BJ (cell line): ENCODE measurements around the gene KIAA0232. TPM values are rescaled to one million over a fixed set of nuclear protein-coding genes. Genes with fewer than 3 reads are reported as not detected.

ENCODE experiments used
- CTCF ChIA-PET: fragments of 350-600 bp; formaldehyde crosslinking; extraction: SDS; loops from one replicate; lab custom pipeline; 2021; ENCODE audit warnings: antibody characterized with exemption, inconsistent platforms; lab: Yijun Ruan, JAX
- POLR2A ChIA-PET: fragments of 300-600 bp; sonication (Branson Sonifier 250); formaldehyde crosslinking; extraction: SDS; loops from one replicate; lab custom pipeline; 2021; ENCODE audit warnings: antibody characterized with exemption; lab: Charles Lee
- DNase-seq: peaks from one replicate; pipeline ENCODE4 v3.0.0-alpha.2; 2011; ENCODE audit warnings: low read depth
- H3K27me3 ChIP-seq: 2 replicates; pipeline ENCODE4 v1.6.0; 2011; ENCODE audit warnings: low read length; ENCODE audit not compliant: control insufficient read depth, insufficient read depth
- H3K36me3 ChIP-seq: 2 replicates; pipeline ENCODE4 v1.5.1; 2011; ENCODE audit warnings: low read length; ENCODE audit not compliant: control insufficient read depth, insufficient read depth
- H3K4me3 ChIP-seq: 2 replicates; pipeline ENCODE4 v1.5.1; 2011; ENCODE audit warnings: low read depth, mild to moderate bottlenecking, control low read depth, low read length
- CTCF ChIP-seq: IDR thresholded peaks from 2 replicates; pipeline ENCODE4 v1.5.1; 2011; ENCODE audit warnings: low read depth, mild to moderate bottlenecking, control low read depth, inconsistent platforms, low read length, moderate library complexity; ENCODE audit not compliant: insufficient read depth
- polyA plus RNA-seq: library from polyadenylated mRNA; depleted of rRNA; stranded (reverse); fragments of >200 nt; gene quantifications from 2 replicates; pipeline ENCODE4 v1.2.3, GENCODE V29; 2011

Gene KIAA0232
- polyA plus RNA-seq, 1 experiment: 11.0 TPM

- no peak overlapping the region for H3K4me3 ChIP-seq
- no peak for DNase-seq
- TF ChIP-seq CTCF: no peak
- POLR2A ChIA-PET: no interaction called here
- H3K27me3 ChIP-seq: peaks cover 18% of the 10 kb centered on the region
- CTCF ChIA-PET: no interaction called here
- no peaks in the 10 kb centered on the region for H3K36me3 ChIP-seq
Measured at GRCh38 chr4:6763330-6763851, 19.1 kb upstream of the KIAA0232 start.

- ChIA-PET POLR2A (no interaction called here), CTCF (no interaction called here)
- DNase-seq: no peak
- Histone ChIP-seq H3K4me3 (no peak overlapping the region), H3K27me3 (peaks cover 20% of the 10 kb centered on the region), H3K36me3 (no peaks in the 10 kb centered on the region)
- TF ChIP-seq CTCF: no peak
Measured at GRCh38 chr4:6764976-6765620, 17.4 kb upstream of the KIAA0232 start.

GRCh38 chr4:6765703-6766102 lies 16.8 kb upstream of the KIAA0232 start:
- Histone ChIP-seq H3K4me3 (no peak overlapping the region), H3K36me3 (no peaks in the 10 kb centered on the region), H3K27me3 (peaks cover 20% of the 10 kb centered on the region)
- no peak for DNase-seq
- ChIA-PET CTCF (no interaction called here), POLR2A (no interaction called here)
- no peak for TF ChIP-seq CTCF

GRCh38 chr4:6767386-6767747 lies 15.2 kb upstream of the KIAA0232 start:
- Histone ChIP-seq H3K36me3 (no peaks in the 10 kb centered on the region), H3K27me3 (peaks cover 21% of the 10 kb centered on the region), H3K4me3 (no peak overlapping the region)
- CTCF ChIA-PET: interaction anchor here (1.0 kb wide), 1 partner anchor 107 kb away, joined by 3 read pairs; no protein-coding TSS in a partner anchor
- no peak for TF ChIP-seq CTCF
- DNase-seq: no peak
- POLR2A ChIA-PET: no interaction called here

- ChIA-PET CTCF (interaction anchor here (1.0 to 2.5 kb wide), 3 partner anchors 106 to 206 kb away, joined by 3 to 8 read pairs (median 4); no protein-coding TSS in a partner anchor), POLR2A (interaction anchor here (0.5 kb wide), 1 partner anchor 90 kb away, joined by 3 read pairs; no protein-coding TSS in a partner anchor)
- Histone ChIP-seq H3K27me3 (peaks cover 22% of the 10 kb centered on the region), H3K36me3 (no peaks in the 10 kb centered on the region), H3K4me3 (no peak overlapping the region)
- no peak for DNase-seq
- no peak for TF ChIP-seq CTCF
Measured at GRCh38 chr4:6767748-6768538, 14.6 kb upstream of the KIAA0232 start.
